ENCODE measurements around the gene CERK. TPM values are rescaled to one million over a fixed set of nuclear protein-coding genes. Genes with fewer than 3 reads are reported as not detected.
"Not testable (repeated sequence)": the region's sequence is repeated elsewhere in the genome, so short reads cannot be mapped to it uniquely, and the experiment has no call there.

CERK gene, protein sequence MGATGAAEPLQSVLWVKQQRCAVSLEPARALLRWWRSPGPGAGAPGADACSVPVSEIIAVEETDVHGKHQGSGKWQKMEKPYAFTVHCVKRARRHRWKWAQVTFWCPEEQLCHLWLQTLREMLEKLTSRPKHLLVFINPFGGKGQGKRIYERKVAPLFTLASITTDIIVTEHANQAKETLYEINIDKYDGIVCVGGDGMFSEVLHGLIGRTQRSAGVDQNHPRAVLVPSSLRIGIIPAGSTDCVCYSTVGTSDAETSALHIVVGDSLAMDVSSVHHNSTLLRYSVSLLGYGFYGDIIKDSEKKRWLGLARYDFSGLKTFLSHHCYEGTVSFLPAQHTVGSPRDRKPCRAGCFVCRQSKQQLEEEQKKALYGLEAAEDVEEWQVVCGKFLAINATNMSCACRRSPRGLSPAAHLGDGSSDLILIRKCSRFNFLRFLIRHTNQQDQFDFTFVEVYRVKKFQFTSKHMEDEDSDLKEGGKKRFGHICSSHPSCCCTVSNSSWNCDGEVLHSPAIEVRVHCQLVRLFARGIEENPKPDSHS
- 11.7 TPM for polyA plus RNA-seq

DNA sequence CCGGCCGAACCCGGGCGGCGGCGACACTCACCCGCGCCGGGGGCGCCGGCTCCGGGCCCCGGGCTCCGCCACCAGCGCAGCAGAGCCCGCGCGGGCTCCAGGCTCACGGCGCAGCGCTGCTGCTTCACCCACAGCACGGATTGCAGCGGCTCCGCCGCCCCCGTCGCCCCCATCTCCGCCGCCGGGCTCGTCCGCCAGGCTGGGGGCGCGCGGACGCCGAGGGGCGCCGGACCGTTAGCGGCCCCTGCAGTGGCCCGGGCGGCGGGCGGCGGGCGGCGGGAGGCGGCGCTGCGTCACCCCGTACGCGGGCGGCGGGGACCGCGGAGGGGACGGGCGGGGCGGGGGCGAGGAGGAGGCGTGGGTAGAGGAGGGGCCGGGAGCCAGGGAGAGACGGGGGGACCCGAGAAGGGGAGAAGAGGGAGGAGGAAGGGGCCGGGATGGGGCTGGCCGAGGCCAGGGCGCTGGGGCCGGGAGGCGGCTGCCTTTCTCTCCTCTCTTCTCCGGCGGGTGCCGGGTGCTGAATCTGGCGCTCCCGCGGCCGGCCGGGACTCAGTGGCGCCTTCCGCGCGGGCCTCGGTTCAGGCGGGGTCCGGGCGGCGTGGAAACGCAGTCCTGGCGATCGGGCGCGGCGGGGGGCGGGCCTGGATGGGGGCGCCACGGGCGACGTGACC, at the start of gene CERK:
Gene CERK (minus strand): TSS at position 277 of the 671 bp plus-strand sequence. CDS start 104 bp downstream, at position 173.
- H3K36me3 Mint-ChIP-seq: peaks cover 2% of the 10 kb centered on the region
- no peaks in the 10 kb centered on the region for H3K9me3 Mint-ChIP-seq
- H3K27ac Mint-ChIP-seq: peak within 1 kb of the TSS; percentile 84 to 95 (median 85)
- H3K4me1 Mint-ChIP-seq: peaks cover 26 to 30% (median 29%) of the 10 kb centered on the region in 3 donors
- no peaks in the 10 kb centered on the region for H3K27me3 Mint-ChIP-seq
- H3K4me3 Mint-ChIP-seq: peak within 1 kb of the TSS; percentile 85 to 98 (median 96)

GRCh38 chr22:46783721-46784120, 45.7 kb upstream of the CERK start:
- Mint-ChIP-seq H3K36me3 (no peaks in the 10 kb centered on the region), H3K27ac (peak overlapping the region in 1 of 3 donors; percentile 68), H3K9me3 (no peaks in the 10 kb centered on the region), H3K27me3 (no peaks in the 10 kb centered on the region), H3K4me3 (peak overlapping the region in 1 of 4 donors; percentile 50), H3K4me1 (peaks cover 41 to 58% (median 46%) of the 10 kb centered on the region in 3 donors)

GRCh38 chr22:46782200-46782599, 44.1 kb upstream of the CERK start:
- peaks cover 42 to 61% (median 44%) of the 10 kb centered on the region in 3 donors for H3K4me1 Mint-ChIP-seq

GRCh38 chr22:46781291-46781690, 43.2 kb upstream of the CERK start:
- H3K4me3 Mint-ChIP-seq: no peak overlapping the region
- H3K27ac Mint-ChIP-seq: no peak overlapping the region
- H3K9me3 Mint-ChIP-seq: no peaks in the 10 kb centered on the region
- H3K36me3 Mint-ChIP-seq: no peaks in the 10 kb centered on the region
- H3K27me3 Mint-ChIP-seq: no peaks in the 10 kb centered on the region
- H3K4me1 Mint-ChIP-seq: peaks cover 52 to 67% (median 53%) of the 10 kb centered on the region in 3 donors

More at GRCh38 chr22:46782200-46782599, 44.1 kb upstream of the CERK start:
- Mint-ChIP-seq H3K4me3 (peak overlapping the region in 2 of 4 donors; percentile 8 to 9), H3K27ac (peak overlapping the region; percentile 31 to 68 (median 44))
- H3K36me3 Mint-ChIP-seq, H3K9me3 Mint-ChIP-seq, H3K27me3 Mint-ChIP-seq: not testable (repeated sequence)

DNA sequence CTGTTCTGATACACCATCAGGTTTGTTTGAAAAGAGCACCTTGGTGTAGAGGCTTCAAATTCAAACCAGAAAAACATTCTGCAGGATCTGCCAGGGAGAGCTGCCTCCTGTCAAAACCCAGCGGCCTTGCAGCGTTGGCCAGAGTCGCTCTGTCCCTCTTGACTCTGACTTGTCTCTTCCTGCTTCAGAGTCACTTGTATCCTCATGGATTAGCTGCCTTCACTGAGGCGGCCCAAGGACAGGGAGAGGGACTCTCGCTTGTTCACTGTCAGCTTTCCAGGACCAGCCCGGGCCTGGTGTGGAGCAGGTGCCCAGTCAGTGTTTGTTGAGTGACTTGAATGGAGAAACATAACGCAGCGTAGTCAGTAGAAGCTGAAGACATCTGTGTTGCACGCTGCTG, 42.4 kb upstream of the CERK start:
- H3K27ac Mint-ChIP-seq: peak overlapping the region in 2 of 3 donors; percentile 85 to 86
- no peaks in the 10 kb centered on the region for H3K36me3 Mint-ChIP-seq
- H3K4me3 Mint-ChIP-seq: peak overlapping the region in 1 of 4 donors; percentile 24
- no peaks in the 10 kb centered on the region for H3K27me3 Mint-ChIP-seq
- no peaks in the 10 kb centered on the region for H3K9me3 Mint-ChIP-seq
- H3K4me1 Mint-ChIP-seq: peaks cover 56 to 68% (median 58%) of the 10 kb centered on the region in 3 donors

GRCh38 chr22:46779651-46780050, 41.6 kb upstream of the CERK start:
- Mint-ChIP-seq H3K27me3 (no peaks in the 10 kb centered on the region), H3K4me1 (peaks cover 58 to 70% (median 61%) of the 10 kb centered on the region in 3 donors), H3K27ac (peak overlapping the region in 2 of 3 donors; percentile 85 to 86), H3K9me3 (no peaks in the 10 kb centered on the region), H3K4me3 (no peak overlapping the region), H3K36me3 (no peaks in the 10 kb centered on the region)

DNA sequence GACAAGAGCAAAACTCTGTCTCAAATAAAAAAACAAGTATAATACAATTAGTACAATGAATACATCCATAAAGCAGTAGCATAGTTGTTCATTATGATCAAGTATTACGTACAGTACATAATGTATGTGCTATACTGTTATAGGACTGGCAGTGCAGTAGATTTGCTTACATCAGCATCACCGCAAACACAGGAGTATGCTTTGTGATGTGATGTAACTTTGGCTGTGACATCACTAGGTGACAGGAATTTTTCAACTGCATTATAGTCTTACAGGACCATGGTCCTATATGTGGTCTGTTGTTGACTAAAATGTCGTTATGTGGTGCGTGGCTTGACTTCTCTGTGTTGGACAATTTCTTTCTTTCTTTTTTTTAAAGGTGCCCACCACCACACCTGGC, 41.0 kb upstream of the CERK start:
- peak overlapping the region in 1 of 4 donors; percentile 76 for H3K4me3 Mint-ChIP-seq
- H3K4me1 Mint-ChIP-seq: peaks cover 60 to 73% (median 66%) of the 10 kb centered on the region in 3 donors
- no peaks in the 10 kb centered on the region for H3K9me3 Mint-ChIP-seq
- H3K27ac Mint-ChIP-seq: peak overlapping the region in 2 of 3 donors; percentile 26 to 76
- no peaks in the 10 kb centered on the region for H3K27me3 Mint-ChIP-seq
- no peaks in the 10 kb centered on the region for H3K36me3 Mint-ChIP-seq

- Mint-ChIP-seq H3K27me3 (no peaks in the 10 kb centered on the region), H3K27ac (peak overlapping the region; percentile 86 to 98 (median 92)), H3K9me3 (no peaks in the 10 kb centered on the region), H3K4me1 (peaks cover 57 to 75% (median 70%) of the 10 kb centered on the region in 3 donors), H3K4me3 (peak overlapping the region; percentile 65 to 95 (median 80)), H3K36me3 (no peaks in the 10 kb centered on the region)
These were observed 39.5 kb upstream of the CERK start for GRCh38 chr22:46777609-46777970.

DNA sequence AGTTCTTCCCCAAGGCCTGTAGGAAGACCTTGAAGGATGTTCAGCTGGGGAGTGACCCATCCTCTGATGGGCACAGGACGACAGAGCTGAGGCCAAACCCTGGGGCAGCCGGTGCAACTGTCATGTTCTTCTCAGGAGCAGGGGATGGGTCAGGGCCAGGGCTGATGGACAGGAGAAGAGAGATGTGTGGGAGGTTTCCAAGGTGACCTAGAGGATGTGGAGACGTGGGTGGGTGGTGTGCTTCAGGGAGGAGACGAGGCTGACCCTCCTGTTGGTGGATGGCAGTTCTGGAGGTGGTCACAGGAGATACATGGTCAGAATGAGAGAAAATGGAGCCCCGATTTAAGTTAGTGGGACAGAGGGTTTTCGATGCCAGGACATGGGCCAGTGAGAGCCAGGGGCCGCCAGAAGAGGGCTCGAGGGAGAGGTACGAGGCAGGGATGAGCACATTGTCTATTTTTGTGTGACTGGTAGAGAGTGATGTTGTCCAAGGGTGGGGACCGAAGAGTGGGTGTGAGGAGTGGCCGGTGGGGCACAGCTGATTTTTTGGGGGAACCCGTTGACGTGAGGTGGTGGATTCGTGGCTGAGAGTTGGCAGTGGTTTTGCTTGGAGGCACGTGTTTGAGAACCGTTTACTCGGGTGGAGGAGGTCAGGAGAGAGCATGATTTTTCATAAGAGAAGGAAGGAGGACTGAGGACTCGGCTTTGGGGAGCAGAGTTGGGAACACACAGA, 39.0 kb upstream of the CERK start:
- Mint-ChIP-seq H3K4me3 (peak overlapping the region; percentile 65 to 95 (median 80)), H3K27me3 (no peaks in the 10 kb centered on the region)

DNA sequence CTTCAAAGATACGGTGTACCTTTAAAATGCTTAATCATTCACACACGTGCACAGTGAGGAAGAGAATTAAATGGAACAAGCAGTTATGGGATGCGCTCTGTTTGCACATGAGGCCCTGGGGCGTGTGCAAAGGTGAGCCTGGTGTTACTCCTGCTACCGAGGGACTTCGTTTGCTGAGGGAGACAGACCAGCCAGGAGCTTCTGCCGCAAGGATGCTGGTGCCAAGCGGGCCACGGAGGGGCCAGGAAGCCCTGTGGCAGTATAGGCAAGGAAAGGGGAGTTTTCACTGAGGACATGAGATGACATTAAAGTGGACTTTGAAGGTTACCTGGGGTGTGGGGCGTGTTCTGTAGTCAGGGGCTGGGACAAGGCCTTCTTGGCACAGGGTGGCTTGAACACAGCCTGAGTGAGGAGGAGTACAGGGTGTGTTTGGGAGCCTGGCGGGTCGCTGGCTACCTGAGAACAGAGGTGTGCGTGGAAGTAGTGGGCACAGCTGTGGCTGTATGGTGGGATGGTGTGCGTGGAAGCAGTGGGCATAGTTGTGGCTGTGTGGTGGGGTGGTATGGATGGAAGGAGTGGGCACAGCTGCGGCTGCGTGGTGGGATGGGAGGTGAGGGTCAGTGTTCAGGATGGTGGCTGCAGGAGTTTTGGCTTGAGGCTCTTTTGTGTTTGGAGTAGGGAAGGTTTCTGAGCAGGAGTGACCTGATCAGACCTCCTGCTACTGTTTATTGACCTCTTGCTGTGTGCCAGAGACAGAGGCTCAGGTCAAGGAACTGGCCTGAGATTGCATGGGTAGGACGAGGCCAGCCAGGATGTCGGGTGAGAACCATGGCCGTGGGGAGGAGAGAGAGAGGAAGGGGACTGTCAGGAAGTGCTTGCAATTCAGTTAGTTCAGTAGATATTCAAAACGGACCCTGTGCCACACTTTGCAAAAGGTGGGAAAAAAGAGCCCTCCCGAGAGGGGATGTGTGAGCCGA, 38.1 kb upstream of the CERK start:
- Mint-ChIP-seq H3K9me3 (no peaks in the 10 kb centered on the region), H3K4me1 (peaks cover 54 to 69% (median 66%) of the 10 kb centered on the region in 3 donors), H3K36me3 (no peaks in the 10 kb centered on the region), H3K27me3 (no peaks in the 10 kb centered on the region), H3K4me3 (peak overlapping the region; percentile 74 to 95 (median 80)), H3K27ac (peak overlapping the region; percentile 86 to 98 (median 92))

More for the DNA sequence above, 39.0 kb upstream of the CERK start:
- Mint-ChIP-seq H3K4me1 (peaks cover 54 to 71% (median 70%) of the 10 kb centered on the region in 3 donors), H3K27ac (peak overlapping the region; percentile 86 to 98 (median 92)), H3K36me3 (no peaks in the 10 kb centered on the region), H3K9me3 (no peaks in the 10 kb centered on the region)

GRCh38 chr22:46774980-46775849, 37.2 kb upstream of the CERK start:
- H3K36me3 Mint-ChIP-seq: no peaks in the 10 kb centered on the region
- no peaks in the 10 kb centered on the region for H3K27me3 Mint-ChIP-seq
- H3K9me3 Mint-ChIP-seq: no peaks in the 10 kb centered on the region
- H3K4me3 Mint-ChIP-seq: peak overlapping the region; percentile 74 to 95 (median 80)
- peaks cover 62 to 74% (median 72%) of the 10 kb centered on the region in 3 donors for H3K4me1 Mint-ChIP-seq
- H3K27ac Mint-ChIP-seq: peak overlapping the region; percentile 86 to 98 (median 92)

DNA sequence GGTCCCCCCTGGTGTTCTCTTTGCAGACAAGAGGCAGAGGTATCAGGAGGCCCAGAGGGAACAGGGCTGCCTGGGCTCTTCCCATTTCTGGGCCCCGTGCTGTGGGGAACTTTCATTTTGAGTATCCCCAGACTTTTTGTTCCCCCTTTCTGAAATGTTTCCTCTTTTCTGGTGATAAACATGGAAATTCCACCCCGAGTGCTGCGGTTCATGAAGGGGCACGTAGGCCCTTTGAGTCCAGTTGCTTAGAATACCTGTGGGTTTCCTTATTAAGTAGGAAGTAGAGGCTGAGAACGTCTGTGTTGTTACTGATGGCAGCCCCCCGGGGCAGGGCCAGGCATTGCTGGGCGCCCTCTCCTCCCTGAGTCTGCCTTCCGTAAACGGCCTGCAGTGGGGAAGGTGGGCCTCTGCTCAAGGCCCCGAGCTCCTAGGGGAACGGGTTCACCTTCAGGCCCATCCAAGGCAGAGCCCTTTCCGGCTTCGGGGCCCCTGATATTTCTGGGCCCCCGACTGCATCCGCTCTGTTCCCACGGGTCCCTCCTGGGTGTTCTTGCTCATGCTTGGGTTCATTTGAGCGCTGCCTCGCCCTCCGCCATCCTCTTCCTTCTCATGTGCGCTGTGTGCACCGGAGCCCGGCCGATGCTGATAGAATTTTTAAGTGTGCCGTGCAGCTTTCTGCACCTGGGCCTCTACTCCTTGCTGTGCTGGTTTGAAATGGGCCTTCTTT, 36.4 kb upstream of the CERK start:
- peak overlapping the region; percentile 72 to 95 (median 74) for H3K4me3 Mint-ChIP-seq
- no peaks in the 10 kb centered on the region for H3K9me3 Mint-ChIP-seq
- no peaks in the 10 kb centered on the region for H3K36me3 Mint-ChIP-seq
- H3K27ac Mint-ChIP-seq: peak overlapping the region; percentile 86 to 98 (median 92)
- H3K27me3 Mint-ChIP-seq: no peaks in the 10 kb centered on the region
- peaks cover 61 to 77% (median 77%) of the 10 kb centered on the region in 3 donors for H3K4me1 Mint-ChIP-seq
